Mesenchymal stem cell (in vitro differentiated cells and primary cell): ENCODE measurements around the gene GAREM1.

Experiments
- DNase-seq: peaks from one replicate; pipeline ENCODE4 v3.0.0-alpha.2; 2013
- H2AFZ ChIP-seq: one replicate; pipeline ENCODE4 v1.6.1; 2013; ENCODE audit warnings: low read depth, mild to moderate bottlenecking, control low read depth, inconsistent platforms, low read length, moderate library complexity
- H2AK5ac ChIP-seq: 2 replicates; pipeline ENCODE4 v1.6.1; 2013; ENCODE audit warnings: low read length, moderate library complexity, mild to moderate bottlenecking, inconsistent platforms; ENCODE audit not compliant: severe bottlenecking
- H2BK120ac ChIP-seq: one replicate; pipeline ENCODE4 v1.6.1; 2013; ENCODE audit warnings: low read depth, mild to moderate bottlenecking, inconsistent platforms, low read length, moderate library complexity
- H2BK12ac ChIP-seq, 2 experiments: one replicate each; pipeline ENCODE4 v1.6.1; 2013; ENCODE audit warnings: inconsistent platforms in 2 of 2, low read length in 2 of 2, mild to moderate bottlenecking in 2 of 2, moderate library complexity in 2 of 2, control low read depth in 1 of 2
- H2BK15ac ChIP-seq: one replicate; pipeline ENCODE4 v1.6.1; 2013; ENCODE audit warnings: mild to moderate bottlenecking, low read depth, inconsistent platforms; ENCODE audit not compliant: poor library complexity, severe bottlenecking
- H2BK5ac ChIP-seq: 2 replicates; pipeline ENCODE4 v1.6.1; 2013; ENCODE audit warnings: low read depth, mild to moderate bottlenecking, low read length, control low read depth, inconsistent platforms; ENCODE audit not compliant: poor library complexity, severe bottlenecking
- H3K14ac ChIP-seq, 2 experiments: one replicate each; pipeline ENCODE4 v1.6.1; 2013; ENCODE audit warnings: inconsistent platforms in 2 of 2, low read length in 2 of 2, control low read depth in 1 of 2, mild to moderate bottlenecking in 1 of 2, moderate library complexity in 1 of 2
- H3K18ac ChIP-seq, 2 experiments: one replicate each; pipeline ENCODE4 v1.6.1; 2013; ENCODE audit warnings: inconsistent platforms in 2 of 2, low read length in 2 of 2, control low read depth in 1 of 2, low read depth in 1 of 2, mild to moderate bottlenecking in 1 of 2
- H3K23ac ChIP-seq, 2 experiments: one replicate each; pipeline ENCODE4 v1.6.1; 2013; ENCODE audit warnings: inconsistent platforms in 2 of 2, low read length in 2 of 2, mild to moderate bottlenecking in 2 of 2, moderate library complexity in 2 of 2, control low read depth in 1 of 2
- H3K27ac ChIP-seq: 2 replicates; pipeline ENCODE4 v1.5.1; 2013; ENCODE audit warnings: mild to moderate bottlenecking, moderate library complexity, low read length, control low read depth, inconsistent platforms; ENCODE audit not compliant: poor library complexity, severe bottlenecking
- H3K27me3 ChIP-seq, 2 experiments: 2 replicates each; pipeline versions ENCODE4 v1.6.1 to v1.7.0; 2013; ENCODE audit warnings: low read length in 2 of 2, mild to moderate bottlenecking in 2 of 2, moderate library complexity in 2 of 2, control low read depth in 1 of 2, inconsistent platforms in 1 of 2; ENCODE audit not compliant: control insufficient read depth in 1 of 2, insufficient read depth in 1 of 2
- H3K36me3 ChIP-seq, 2 experiments: 2 replicates each; pipeline versions ENCODE4 v1.6.1 to v1.7.0; 2013; ENCODE audit warnings: low read length in 2 of 2, control low read depth in 1 of 2, inconsistent platforms in 1 of 2, low read depth in 1 of 2, mild to moderate bottlenecking in 1 of 2; ENCODE audit not compliant: insufficient read depth in 2 of 2, control insufficient read depth in 1 of 2
- H3K4ac ChIP-seq, 2 experiments: one replicate each; pipeline ENCODE4 v1.6.1; 2013; ENCODE audit warnings: inconsistent platforms in 2 of 2, low read length in 2 of 2, mild to moderate bottlenecking in 2 of 2, moderate library complexity in 2 of 2, control low read depth in 1 of 2, low read depth in 1 of 2
- H3K4me1 ChIP-seq: 2 replicates; pipeline ENCODE4 v1.6.1; 2013; ENCODE audit warnings: low read depth, low read length, control low read depth; ENCODE audit not compliant: control insufficient read depth, insufficient read depth
- H3K4me2 ChIP-seq: 2 replicates; pipeline ENCODE4 v1.6.1; 2013; ENCODE audit warnings: low read length, mild to moderate bottlenecking, inconsistent platforms; ENCODE audit not compliant: poor library complexity, severe bottlenecking
- H3K4me3 ChIP-seq, 2 experiments: 2 replicates each; pipeline versions ENCODE4 v1.5.1 to v1.7.0; 2013; ENCODE audit warnings: low read length in 2 of 2, mild to moderate bottlenecking in 2 of 2, control low read depth in 1 of 2, low read depth in 1 of 2; ENCODE audit not compliant: insufficient read depth in 1 of 2
- H3K79me1 ChIP-seq: replicated peaks from 2 replicates; pipeline ENCODE4 v1.6.1; 2013; ENCODE audit warnings: mild to moderate bottlenecking, control low read depth, low read length, inconsistent platforms; ENCODE audit not compliant: poor library complexity, severe bottlenecking
- H3K9ac ChIP-seq: 2 replicates; pipeline ENCODE4 v1.7.0; 2013; ENCODE audit warnings: mild to moderate bottlenecking, low read length, moderate library complexity
- H3K9me3 ChIP-seq: 2 replicates; pipeline ENCODE4 v1.7.0; 2013; ENCODE audit warnings: mild to moderate bottlenecking, low read length; ENCODE audit not compliant: control insufficient read depth
- H4K8ac ChIP-seq: one replicate; pipeline ENCODE4 v1.6.1; 2013; ENCODE audit warnings: inconsistent platforms, mild to moderate bottlenecking, low read length, moderate library complexity
- H4K91ac ChIP-seq: one replicate; pipeline ENCODE4 v1.6.1; 2013; ENCODE audit warnings: mild to moderate bottlenecking, low read length, inconsistent platforms
- WGBS: methylation state at CpG from one replicate; pipeline ENCODE4 v1.1.7; 2013; ENCODE audit warnings: mixed read lengths; 5-methylcytosine and 5-hydroxymethylcytosine counted together

Gene GAREM1

DNA sequence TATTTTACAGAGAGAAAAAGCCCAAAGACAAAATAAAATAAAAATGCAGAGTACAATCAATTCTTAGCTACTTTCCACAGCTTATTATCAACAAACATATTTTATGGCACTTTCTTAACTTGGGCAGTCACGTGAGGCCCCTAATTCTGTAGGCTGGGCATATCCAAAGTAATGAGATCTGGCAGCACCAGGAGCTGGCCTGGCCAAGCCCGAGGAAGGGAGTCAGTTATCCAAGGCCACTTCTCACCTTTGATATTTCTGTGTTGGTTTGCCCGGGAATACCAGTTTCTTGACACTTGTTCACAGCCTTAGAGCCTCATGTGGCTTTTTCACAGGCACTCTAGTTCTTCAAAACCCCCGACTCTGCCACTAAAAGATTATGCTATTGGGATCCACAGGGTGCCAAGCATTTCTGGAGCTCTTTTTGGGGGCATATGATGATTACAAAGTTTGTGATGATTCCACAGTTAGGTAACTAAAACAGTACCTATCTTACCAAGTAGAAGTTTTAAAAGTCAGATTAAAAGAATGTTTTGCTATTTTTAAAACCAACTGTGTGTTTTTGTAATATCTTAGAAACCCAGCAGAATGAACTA is 190.4 kb downstream of the GAREM1 start:
- no peak overlapping the region for H3K14ac ChIP-seq
- no peak overlapping the region for H2AK5ac ChIP-seq
- H2BK5ac ChIP-seq: no peak overlapping the region
- H2BK12ac ChIP-seq: no peak overlapping the region
- H3K9me3 ChIP-seq: no peaks in the 10 kb centered on the region
- no peak overlapping the region for H4K8ac ChIP-seq
- H3K18ac ChIP-seq: no peak overlapping the region
- no peak for DNase-seq
- no peak overlapping the region for H2BK15ac ChIP-seq
- no peak overlapping the region for H3K4ac ChIP-seq
- no peak overlapping the region for H2BK120ac ChIP-seq
- H3K9ac ChIP-seq: no peak overlapping the region
- no peak overlapping the region for H2AFZ ChIP-seq
- no peaks in the 10 kb centered on the region for H3K27me3 ChIP-seq
- no peak overlapping the region for H3K27ac ChIP-seq
- 76% methylated on average over 3 of the region's 4 CpGs for WGBS
- no peak overlapping the region for H3K4me3 ChIP-seq
- no peak overlapping the region for H3K4me2 ChIP-seq
- no peaks in the 10 kb centered on the region for H3K36me3 ChIP-seq
- H4K91ac ChIP-seq: no peak overlapping the region
- no peaks in the 10 kb centered on the region for H3K4me1 ChIP-seq
- H3K23ac ChIP-seq: no peak overlapping the region
- no peaks in the 10 kb centered on the region for H3K79me1 ChIP-seq

- Histone ChIP-seq H3K18ac (no peak overlapping the region), H4K8ac (no peak overlapping the region), H3K23ac (no peak overlapping the region), H2BK12ac (no peak overlapping the region), H2AK5ac (no peak overlapping the region), H2AFZ (no peak overlapping the region), H3K79me1 (no peaks in the 10 kb centered on the region), H2BK5ac (no peak overlapping the region), H3K4me1 (no peaks in the 10 kb centered on the region), H3K36me3 (no peaks in the 10 kb centered on the region), H3K9me3 (no peaks in the 10 kb centered on the region), H3K27ac (no peak overlapping the region), H2BK15ac (no peak overlapping the region), H3K4ac (no peak overlapping the region), H4K91ac (no peak overlapping the region), H3K27me3 (no peaks in the 10 kb centered on the region), H3K14ac (no peak overlapping the region), H3K4me2 (no peak overlapping the region), H2BK120ac (no peak overlapping the region), H3K4me3 (no peak overlapping the region), H3K9ac (no peak overlapping the region)
- WGBS: 80% methylated on average over 3 of the region's 4 CpGs
- no peak for DNase-seq
These were observed 192.4 kb downstream of the GAREM1 start for GRCh38 chr18:32278177-32278799.

DNA sequence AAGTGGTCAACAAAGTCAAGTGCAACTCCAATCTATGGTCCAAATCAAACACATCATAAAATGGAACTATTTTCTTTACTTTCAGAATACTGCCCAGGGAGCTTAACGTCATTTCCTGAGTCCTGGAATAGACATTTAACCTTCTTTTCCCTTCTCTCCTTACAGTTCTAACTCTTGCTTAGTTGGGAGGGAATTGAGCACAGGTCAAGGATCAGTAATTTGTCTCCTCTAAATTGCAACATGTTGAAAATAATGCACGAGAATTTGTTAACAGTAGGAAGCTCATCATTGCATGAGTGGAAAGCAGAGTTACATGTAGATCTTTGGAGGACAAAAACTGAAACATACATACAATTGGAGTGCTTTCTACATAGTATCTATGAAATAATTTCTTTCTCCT is 193.1 kb downstream of the GAREM1 start:
- no peak overlapping the region for H2BK12ac ChIP-seq
- no peak overlapping the region for H3K14ac ChIP-seq
- H3K18ac ChIP-seq: no peak overlapping the region
- H2BK15ac ChIP-seq: no peak overlapping the region
- H2BK5ac ChIP-seq: no peak overlapping the region
- WGBS: 38% methylated on average over 1 of the region's 2 CpGs
- H3K27ac ChIP-seq: no peak overlapping the region
- no peak overlapping the region for H4K91ac ChIP-seq
- no peaks in the 10 kb centered on the region for H3K27me3 ChIP-seq
- H3K79me1 ChIP-seq: no peaks in the 10 kb centered on the region
- no peak overlapping the region for H3K4me2 ChIP-seq
- no peak overlapping the region for H2AK5ac ChIP-seq
- no peak overlapping the region for H4K8ac ChIP-seq
- peak; percentile 53 for DNase-seq
- H3K4me3 ChIP-seq: no peak overlapping the region
- H3K4me1 ChIP-seq: no peaks in the 10 kb centered on the region
- H3K9me3 ChIP-seq: no peaks in the 10 kb centered on the region
- no peak overlapping the region for H2AFZ ChIP-seq
- H3K9ac ChIP-seq: no peak overlapping the region
- H2BK120ac ChIP-seq: no peak overlapping the region
- no peaks in the 10 kb centered on the region for H3K36me3 ChIP-seq
- H3K4ac ChIP-seq: no peak overlapping the region
- no peak overlapping the region for H3K23ac ChIP-seq

- Histone ChIP-seq H2AK5ac (no peak overlapping the region), H3K9me3 (no peaks in the 10 kb centered on the region)
These were observed 193.8 kb downstream of the GAREM1 start for GRCh38 chr18:32276906-32277305.

More at GRCh38 chr18:32276906-32277305, 193.8 kb downstream of the GAREM1 start:
- Histone ChIP-seq H3K23ac (no peak overlapping the region), H3K27ac (no peak overlapping the region), H3K4me3 (no peak overlapping the region), H3K36me3 (no peaks in the 10 kb centered on the region), H3K4me1 (no peaks in the 10 kb centered on the region), H3K9ac (no peak overlapping the region), H3K18ac (no peak overlapping the region), H3K14ac (no peak overlapping the region), H2AFZ (no peak overlapping the region), H3K4ac (no peak overlapping the region), H2BK120ac (no peak overlapping the region), H4K91ac (no peak overlapping the region), H2BK5ac (no peak overlapping the region), H3K79me1 (no peaks in the 10 kb centered on the region), H3K4me2 (no peak overlapping the region), H2BK12ac (no peak overlapping the region), H3K27me3 (no peaks in the 10 kb centered on the region), H2BK15ac (no peak overlapping the region), H4K8ac (no peak overlapping the region)
- 91% methylated on average over 4 of the region's 4 CpGs for WGBS
- no peak for DNase-seq
